ENCODE measurements around the gene CCL4L2.
"Not testable (repeated sequence)": the region's sequence is repeated elsewhere in the genome, so short reads cannot be mapped to it uniquely, and the experiment has no call there.

- not testable (repeated sequence) for TF ChIP-seq POLR2A (IDR thresholded peaks at IDR 0.05; ENCODE audit: low read depth, low read length); CTCF (IDR thresholded peaks at IDR 0.05; ENCODE audit: extremely low read depth in 1 of 2, insufficient read depth in 1 of 2, low read depth in 1 of 2, low read length in 2 of 2); EZH2 (IDR thresholded peaks at IDR 0.05; ENCODE audit: borderline replicate concordance, low read depth, low read length, severe bottlenecking); JUN (IDR thresholded peaks at IDR 0.05; ENCODE audit: borderline replicate concordance, insufficient read depth, insufficient read length, low read depth); GATA2 (IDR thresholded peaks at IDR 0.05; ENCODE audit: insufficient read depth, insufficient read length, low read depth, low read length); MAX (IDR thresholded peaks at IDR 0.05; ENCODE audit: insufficient read depth, insufficient read length); MYC (IDR thresholded peaks at IDR 0.05; ENCODE audit: low read depth, low read length); POLR2AphosphoS5 (IDR thresholded peaks at IDR 0.05; ENCODE audit: insufficient read depth, low read depth, low read length)
Observed at GRCh38 chr17:36206486-36206821, 4.4 kb upstream of the CCL4L2 start.

All from endothelial cell of umbilical vein (primary cell).